ENCODE data around the gene NTM. TPM values are rescaled to one million over a fixed set of nuclear protein-coding genes. Genes with fewer than 3 reads are reported as not detected.

NTM gene
- total and polyA plus RNA-seq, 2 experiments from 2014 or later: 2.2 to 4.9 TPM

- H4K20me1 ChIP-seq (ENCODE audit: insufficient read depth, poor library complexity, severe bottlenecking): no peaks in the 10 kb centered on the region
- peaks cover 14% of the 10 kb centered on the region for H3K27me3 ChIP-seq
- no peak overlapping the region for H3K27ac ChIP-seq
- H3K4me3 ChIP-seq: no peak overlapping the region
- no peaks in the 10 kb centered on the region for H3K9me3 ChIP-seq (ENCODE audit: low read depth)
- H3K36me3 ChIP-seq (replicated peaks; ENCODE audit: insufficient read depth, low read depth): no peaks in the 10 kb centered on the region
- no peak overlapping the region for H2AFZ ChIP-seq
- peak; percentile 23 for DNase-seq (ENCODE audit: low spot score)
- no peaks in the 10 kb centered on the region for H3K79me2 ChIP-seq
- 47% methylated on average over 6 of the region's 6 CpGs for WGBS (ENCODE audit: low lambda C conversion rate, missing lambda C conversion rate)
- TF ChIP-seq CTCF (IDR thresholded peaks at IDR 0.05; ENCODE audit: poor library complexity) (no peak), EZH2phosphoT487 (IDR thresholded peaks at IDR 0.05; ENCODE audit: low read depth, severe bottlenecking, unreplicated experiment) (no peak), EZH2 (IDR thresholded peaks at IDR 0.05; ENCODE audit: borderline replicate concordance) (no peak)
- H3K9me2 ChIP-seq (replicated peaks; ENCODE audit: insufficient read depth): no peaks in the 10 kb centered on the region
- H3K4me2 ChIP-seq: no peak overlapping the region
- no peaks in the 10 kb centered on the region for H3K4me1 ChIP-seq (ENCODE audit: insufficient read depth)
These were observed 686.3 kb downstream of the NTM start for GRCh38 chr11:132056689-132057088.

GRCh38 chr11:132057266-132057665, 686.9 kb downstream of the NTM start:
- H4K20me1 ChIP-seq (ENCODE audit: insufficient read depth, poor library complexity, severe bottlenecking): no peaks in the 10 kb centered on the region
- H3K4me1 ChIP-seq (ENCODE audit: insufficient read depth): no peaks in the 10 kb centered on the region
- no peak for DNase-seq (ENCODE audit: low spot score)
- H3K27me3 ChIP-seq: peaks cover 13% of the 10 kb centered on the region
- no peak overlapping the region for H3K27ac ChIP-seq
- H2AFZ ChIP-seq: no peak overlapping the region
- H3K9me3 ChIP-seq (ENCODE audit: low read depth): no peaks in the 10 kb centered on the region
- H3K4me3 ChIP-seq: no peak overlapping the region
- 76% methylated on average over 3 of the region's 3 CpGs for WGBS (ENCODE audit: low lambda C conversion rate, missing lambda C conversion rate)
- H3K36me3 ChIP-seq (replicated peaks; ENCODE audit: insufficient read depth, low read depth): no peaks in the 10 kb centered on the region
- TF ChIP-seq EZH2 (IDR thresholded peaks at IDR 0.05; ENCODE audit: borderline replicate concordance) (no peak), CTCF (IDR thresholded peaks at IDR 0.05; ENCODE audit: poor library complexity) (no peak), EZH2phosphoT487 (IDR thresholded peaks at IDR 0.05; ENCODE audit: low read depth, severe bottlenecking, unreplicated experiment) (no peak)
- H3K79me2 ChIP-seq: no peaks in the 10 kb centered on the region
- no peak overlapping the region for H3K4me2 ChIP-seq
- no peaks in the 10 kb centered on the region for H3K9me2 ChIP-seq (replicated peaks; ENCODE audit: insufficient read depth)

- H3K9me2 ChIP-seq (replicated peaks; ENCODE audit: insufficient read depth): no peaks in the 10 kb centered on the region
- no peak overlapping the region for H3K4me2 ChIP-seq
- no peak overlapping the region for H3K4me3 ChIP-seq
- no peaks in the 10 kb centered on the region for H3K4me1 ChIP-seq (ENCODE audit: insufficient read depth)
- TF ChIP-seq EZH2phosphoT487 (IDR thresholded peaks at IDR 0.05; ENCODE audit: low read depth, severe bottlenecking, unreplicated experiment): no peak
- TF ChIP-seq CTCF (IDR thresholded peaks at IDR 0.05; ENCODE audit: poor library complexity): no peak
- no peak for TF ChIP-seq EZH2 (IDR thresholded peaks at IDR 0.05; ENCODE audit: borderline replicate concordance)
- H3K9me3 ChIP-seq (ENCODE audit: low read depth): no peaks in the 10 kb centered on the region
- no peaks in the 10 kb centered on the region for H3K36me3 ChIP-seq (replicated peaks; ENCODE audit: insufficient read depth, low read depth)
- no peak overlapping the region for H2AFZ ChIP-seq
- 75% methylated on average over 8 of the region's 8 CpGs for WGBS (ENCODE audit: low lambda C conversion rate, missing lambda C conversion rate)
- H3K27me3 ChIP-seq: peaks cover 11% of the 10 kb centered on the region
- H3K27ac ChIP-seq: no peak overlapping the region
- H4K20me1 ChIP-seq (ENCODE audit: insufficient read depth, poor library complexity, severe bottlenecking): no peaks in the 10 kb centered on the region
- H3K79me2 ChIP-seq: no peaks in the 10 kb centered on the region
- no peak for DNase-seq (ENCODE audit: low spot score)
These were observed 687.9 kb downstream of the NTM start for GRCh38 chr11:132058211-132058772.

Data from hepatocyte (in vitro differentiated cells).